Spleen (tissue), 7 donors: ENCODE data around the gene DGAT2.

Experiments
- CTCF ChIP-seq, 11 experiments: fragments of 200-600 bp in 7 of 11; fragments of 450-650 bp in 4 of 11; sonication (generic) in 4 of 11; IDR thresholded peaks in 8 of 11; conservative IDR thresholded peaks in 3 of 11; 1 replicate in 7 of 11; 2 replicates in 4 of 11; pipeline versions ENCODE4 v1.4.0 to v1.8.0; 2016 to 2021; ENCODE audit warnings: antibody characterized with exemption in 11 of 11, inconsistent platforms in 4 of 11, mild to moderate bottlenecking in 1 of 11
- POLR2A ChIP-seq, 3 donors: fragments of 450-650 bp; IDR thresholded peaks; one replicate each; pipeline ENCODE4 v1.5.1; 2017; ENCODE audit warnings: antibody characterized with exemption in 3 of 3, mild to moderate bottlenecking in 1 of 3
- POLR2AphosphoS5 ChIP-seq, 3 donors: sonication (generic); formaldehyde crosslinking; IDR thresholded peaks; one replicate each; pipeline ENCODE4 v1.5.1; 2017; ENCODE audit warnings: antibody characterized with exemption in 3 of 3
- donor health status: DM: no; HTN: no; CAD: no; lungs with moderate emphysema.
- donor health status: DM: no; HTN: no; CAD: no.
- donor health status: DM: no; HTN: no; CAD: no.

GRCh38 chr11:75733431-75734107 lies 35.0 kb upstream of the DGAT2 start:
- TF ChIP-seq CTCF (IDR thresholded peaks at IDR 0.05 in 8 of 11, conservative IDR thresholded peaks at IDR 0.05 in 3 of 11): no peak
- TF ChIP-seq POLR2A (IDR thresholded peaks at IDR 0.05): no peak
- TF ChIP-seq POLR2AphosphoS5 (IDR thresholded peaks at IDR 0.05): no peak
